Adrenal gland (tissue), 12 donors: ENCODE measurements around the gene PAM16. TPM values are rescaled to one million over a fixed set of nuclear protein-coding genes. Genes with fewer than 3 reads are reported as not detected.

Experiments used
- DNase-seq, 7 donors: peaks; one replicate each; pipeline ENCODE4 v3.0.0-alpha.2; 2019 to 2020
- H3K27ac ChIP-seq, 5 donors: fragments of 200-600 bp; sonication (generic) in 4 of 5; 1 replicate in 3 of 5; 2 replicates in 2 of 5; pipeline versions ENCODE4 v1.5.1 to v1.8.0; 2016 to 2020; ENCODE audit warnings: mild to moderate bottlenecking in 1 of 5
- H3K27me3 ChIP-seq: fragments of 200-600 bp; 2 replicates; pipeline ENCODE4 v1.8.0; 2021
- H3K36me3 ChIP-seq, 2 donors: fragments of 200-600 bp; replicated peaks in 1 of 2; 1 replicate in 1 of 2; 2 replicates in 1 of 2; pipeline versions ENCODE4 v1.5.1 to v1.8.0; 2018 to 2022
- H3K4me1 ChIP-seq, 2 donors: fragments of 200-600 bp; replicated peaks in 1 of 2; 1 replicate in 1 of 2; 2 replicates in 1 of 2; pipeline versions ENCODE4 v1.5.1 to v1.8.0; 2018 to 2021
- H3K4me3 ChIP-seq, 4 donors: fragments of 200-600 bp; sonication (generic) in 3 of 4; one replicate each; pipeline ENCODE4 v1.5.1; 2016 to 2018
- H3K9me3 ChIP-seq, 3 donors: fragments of 200-600 bp; sonication (generic) in 1 of 3; replicated peaks in 1 of 3; 1 replicate in 2 of 3; 2 replicates in 1 of 3; pipeline versions ENCODE4 v1.5.1 to v1.8.0; 2016 to 2021
- POLR2A ChIP-seq, 2 donors: fragments of 450-650 bp; IDR thresholded peaks; one replicate each; pipeline ENCODE4 v1.6.1; 2017; ENCODE audit warnings: antibody characterized with exemption in 2 of 2, mild to moderate bottlenecking in 2 of 2, moderate library complexity in 1 of 2
- WGBS, 4 donors: extraction: QIAGEN DNeasy Blood & Tissue Kit in 2 of 4; methylation state at CpG; one replicate each; pipeline versions ENCODE4 v1.1.5 to v1.1.7; 2013 to 2017; 5-methylcytosine and 5-hydroxymethylcytosine counted together
- intact Hi-C, 2 donors: fragments of 100-400 bp; cut with DNase I; formaldehyde crosslinking; loops; one replicate each; pipeline versions ENCODE4 v1.14.1 to v1.15.0; 2022 to 2023
- polyA plus RNA-seq, 3 donors: library from polyadenylated mRNA; stranded (reverse); fragments of 200-250 nt in 2 of 3; fragments of 350-450 nt in 1 of 3; fragmentation: Illumina TruSeq in 1 of 3; extraction: RNeasy Lipid Tissue Mini Kit (QIAGEN cat#74804) in 1 of 3; gene quantifications; one replicate each; pipeline ENCODE4 v1.2.3, GENCODE V29; 2013 to 2014
- total RNA-seq, 9 donors: library from RNA; depleted of rRNA in 4 of 9; stranded (reverse); fragments of >200 nt in 4 of 9; fragments of 120-200 nt in 1 of 9; fragmentation: NEBNext Ultra II Directional in 1 of 9; extraction: Animal tissue kit (Norgen Biotek cat#: 25700) in 1 of 9; gene quantifications; one replicate each; pipeline versions ENCODE4 v1.1.0 to v1.2.4, GENCODE V29; 2013 to 2023
- TF ChIP-seq, protein P1 (sequence below), 6 experiments: fragments of 450-650 bp in 4 of 6; fragments of 200-600 bp in 2 of 6; sonication (generic) in 1 of 6; IDR thresholded peaks; 1 replicate in 5 of 6; 2 replicates in 1 of 6; pipeline versions ENCODE4 v1.5.1 to v1.8.0; 2016 to 2021; ENCODE audit warnings: antibody characterized with exemption in 6 of 6, mild to moderate bottlenecking in 2 of 6, moderate library complexity in 1 of 6
- donor health status: healthy with polysubstance abuse.
- donor health status: Bipolar disorder and iron deficiency.
- donor health status: DM: yes; HTN: yes; CAD: no.
- donor health status: DM: no; HTN: no; CAD: no.
- donor health status: DM: no; HTN: no; CAD: no.
- donor health status: DM: yes; HTN: yes; CAD: no.

PAM16 gene
- total and polyA plus RNA-seq, 12 donors: 25.0 to 310 (median 55.3) TPM

- TF ChIP-seq, protein P1, sequence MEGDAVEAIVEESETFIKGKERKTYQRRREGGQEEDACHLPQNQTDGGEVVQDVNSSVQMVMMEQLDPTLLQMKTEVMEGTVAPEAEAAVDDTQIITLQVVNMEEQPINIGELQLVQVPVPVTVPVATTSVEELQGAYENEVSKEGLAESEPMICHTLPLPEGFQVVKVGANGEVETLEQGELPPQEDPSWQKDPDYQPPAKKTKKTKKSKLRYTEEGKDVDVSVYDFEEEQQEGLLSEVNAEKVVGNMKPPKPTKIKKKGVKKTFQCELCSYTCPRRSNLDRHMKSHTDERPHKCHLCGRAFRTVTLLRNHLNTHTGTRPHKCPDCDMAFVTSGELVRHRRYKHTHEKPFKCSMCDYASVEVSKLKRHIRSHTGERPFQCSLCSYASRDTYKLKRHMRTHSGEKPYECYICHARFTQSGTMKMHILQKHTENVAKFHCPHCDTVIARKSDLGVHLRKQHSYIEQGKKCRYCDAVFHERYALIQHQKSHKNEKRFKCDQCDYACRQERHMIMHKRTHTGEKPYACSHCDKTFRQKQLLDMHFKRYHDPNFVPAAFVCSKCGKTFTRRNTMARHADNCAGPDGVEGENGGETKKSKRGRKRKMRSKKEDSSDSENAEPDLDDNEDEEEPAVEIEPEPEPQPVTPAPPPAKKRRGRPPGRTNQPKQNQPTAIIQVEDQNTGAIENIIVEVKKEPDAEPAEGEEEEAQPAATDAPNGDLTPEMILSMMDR (IDR thresholded peaks at IDR 0.05): no peak
- no peak for TF ChIP-seq POLR2A (IDR thresholded peaks at IDR 0.05)
- DNase-seq: peak in 4 of 7 donors; percentile 37 to 46 (median 44)
- intact Hi-C loops: no loop called here
- Histone ChIP-seq H3K4me1 (peaks cover 84% of the 10 kb centered on the region in 2 donors), H3K4me3 (peak overlapping the region in 1 of 4 donors; percentile 22), H3K36me3 (no peaks in the 10 kb centered on the region), H3K27ac (peak overlapping the region; percentile 11 to 97 (median 83)), H3K9me3 (no peaks in the 10 kb centered on the region), H3K27me3 (no peaks in the 10 kb centered on the region)
- WGBS, 4 donors: 44 to 53% (median 49%) methylated on average over 9 to 37 of the region's 37 CpGs
Measured at GRCh38 chr16:4319454-4320421, 31.4 kb downstream of the PAM16 start.

DNA sequence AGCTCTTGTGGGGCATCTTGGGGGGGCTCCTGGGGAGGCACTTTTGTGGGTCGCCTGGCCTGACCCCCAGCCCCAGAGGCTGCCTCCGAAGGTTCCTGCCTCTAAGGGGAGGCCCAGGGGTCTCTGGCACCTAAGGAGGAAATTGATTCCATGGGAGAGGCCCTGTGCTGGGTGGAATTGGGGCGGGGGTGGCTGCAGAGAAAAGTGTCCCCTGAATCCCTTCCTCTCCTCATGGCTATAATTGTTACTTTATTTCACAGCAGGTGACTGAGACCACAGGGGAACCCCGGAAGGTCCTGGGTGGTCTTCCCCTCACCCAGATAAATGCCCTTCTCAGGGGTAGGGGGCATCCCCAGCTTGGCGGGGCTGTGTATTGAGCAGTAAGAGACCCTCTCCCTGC lies 32.2 kb downstream of the PAM16 start:
- Histone ChIP-seq H3K36me3 (no peaks in the 10 kb centered on the region), H3K27me3 (no peaks in the 10 kb centered on the region), H3K4me1 (peaks cover 77 to 81% of the 10 kb centered on the region in 2 donors), H3K4me3 (peak overlapping the region in 1 of 4 donors; percentile 78), H3K9me3 (no peaks in the 10 kb centered on the region), H3K27ac (peak overlapping the region in 4 of 5 donors; percentile 52 to 97 (median 86))
- DNase-seq: peak in 1 of 7 donors; percentile 16
- intact Hi-C loops: no loop called here
- WGBS, 4 donors: 72 to 89% (median 75%) methylated on average over 2 to 5 of the region's 5 CpGs
- TF ChIP-seq POLR2A (IDR thresholded peaks at IDR 0.05): no peak
- TF ChIP-seq, protein P1 (IDR thresholded peaks at IDR 0.05): no peak

DNA sequence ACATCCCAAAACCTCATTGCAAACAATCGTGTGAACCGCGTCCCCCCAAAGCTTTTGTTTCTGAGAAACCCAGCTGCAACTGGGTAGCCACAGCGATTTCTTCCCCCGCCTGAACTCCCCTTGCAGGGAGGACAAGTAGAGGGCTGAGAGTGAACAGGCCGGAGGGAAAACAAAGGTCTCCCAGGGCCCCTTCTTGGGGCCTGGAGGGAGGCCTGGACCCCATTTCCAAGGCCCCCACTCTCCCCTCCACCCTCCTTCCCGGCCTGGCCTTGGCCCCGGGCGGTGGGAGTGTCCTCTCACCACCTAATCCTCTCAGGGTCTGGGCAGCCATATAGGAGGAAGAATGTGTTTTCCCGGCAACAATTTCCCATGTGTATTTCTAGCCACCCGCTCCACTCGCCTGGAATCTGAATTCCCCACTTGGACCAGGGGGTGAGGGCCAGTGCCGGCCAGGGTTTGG lies 32.6 kb downstream of the PAM16 start:
- Histone ChIP-seq H3K9me3 (no peaks in the 10 kb centered on the region), H3K27me3 (no peaks in the 10 kb centered on the region), H3K4me1 (peaks cover 73 to 76% of the 10 kb centered on the region in 2 donors), H3K36me3 (no peaks in the 10 kb centered on the region), H3K4me3 (peak overlapping the region in 1 of 4 donors; percentile 78), H3K27ac (peak overlapping the region in 4 of 5 donors; percentile 52 to 97 (median 86))
- TF ChIP-seq, protein P1 (IDR thresholded peaks at IDR 0.05): no peak
- no peak for TF ChIP-seq POLR2A (IDR thresholded peaks at IDR 0.05)
- peak in 1 of 7 donors; percentile 23 for DNase-seq
- WGBS, 4 donors: 35 to 46% (median 40%) methylated on average over 12 to 13 of the region's 13 CpGs
- intact Hi-C loops: no loop called here
